WTC11 (cell line): ENCODE data around the gene CAMK2B. TPM values are rescaled to one million over a fixed set of nuclear protein-coding genes. Genes with fewer than 3 reads are reported as not detected.
A peak's percentile ranks its signal among the peaks of the same experiment; 100 is the strongest.

Source experiments
- ATAC-seq: fragments of 200-7000 bp; cut with Tn5 transposase; 2 replicates; pipeline ENCODE4 v1.10.0; 2021; ENCODE audit warnings: mild to moderate bottlenecking, moderate library complexity
- CTCF ChIA-PET: fragments of 300-600 bp; sonication (Branson Sonifier 250); formaldehyde crosslinking; loops from one replicate; lab custom pipeline; 2021; ENCODE audit warnings: antibody characterized with exemption; lab: Charles Lee
- POLR2A ChIA-PET: fragments of 350-600 bp; sonication (Branson Sonifier 250); formaldehyde crosslinking; loops from one replicate; lab custom pipeline; 2021; ENCODE audit warnings: antibody characterized with exemption; lab: Charles Lee
- DNase-seq: peaks from one replicate; pipeline ENCODE4 v3.0.0; 2021; ENCODE audit warnings: low spot score
- H3K27ac Mint-ChIP-seq: 2 replicates; pipeline ENCODE4 v1.8.0; 2021; ENCODE audit warnings: mixed read lengths
- H3K27me3 Mint-ChIP-seq: 2 replicates; pipeline ENCODE4 v1.8.0; 2021; ENCODE audit warnings: low read depth, mild to moderate bottlenecking, moderate library complexity, mixed read lengths
- H3K36me3 Mint-ChIP-seq: 2 replicates; pipeline ENCODE4 v1.8.0; 2021; ENCODE audit warnings: mixed read lengths
- H3K4me1 Mint-ChIP-seq: 2 replicates; pipeline ENCODE4 v1.8.0; 2022; ENCODE audit warnings: mixed read lengths
- H3K4me3 Mint-ChIP-seq: 2 replicates; pipeline ENCODE4 v1.8.0; 2021; ENCODE audit warnings: mild to moderate bottlenecking, moderate library complexity, mixed read lengths
- H3K9me3 Mint-ChIP-seq: 2 replicates; pipeline ENCODE4 v1.8.0; 2021; ENCODE audit warnings: mixed read lengths
- FOXP1 ChIP-seq: sonication (generic); formaldehyde crosslinking; IDR thresholded peaks from 2 replicates; pipeline ENCODE4 v1.8.0; 2022; ENCODE audit warnings: missing genetic modification reagents, mild to moderate bottlenecking, moderate library complexity, borderline replicate concordance
- GTF2I ChIP-seq: fragments of 250-450 bp; sonication (Bioruptor Pico); conservative IDR thresholded peaks from 2 replicates; pipeline ENCODE4 v1.4.0; 2021; ENCODE audit warnings: mild to moderate bottlenecking
- JUN ChIP-seq: sonication (generic); formaldehyde crosslinking; IDR thresholded peaks from 2 replicates; pipeline ENCODE4 v1.8.0; 2023; ENCODE audit warnings: mild to moderate bottlenecking, missing genetic modification reagents
- MXD4 ChIP-seq: fragments of 250-450 bp; sonication (Bioruptor Pico); IDR thresholded peaks from 2 replicates; pipeline ENCODE4 v1.8.0; 2021; ENCODE audit warnings: mild to moderate bottlenecking, moderate library complexity, borderline replicate concordance
- NFATC4 ChIP-seq: fragments of 250-450 bp; sonication (Bioruptor Pico); IDR thresholded peaks from 2 replicates; pipeline ENCODE4 v1.9.0; 2021; ENCODE audit warnings: mild to moderate bottlenecking
- NR2C2 ChIP-seq: sonication (generic); formaldehyde crosslinking; IDR thresholded peaks from 2 replicates; pipeline ENCODE4 v1.8.0; 2022; ENCODE audit warnings: mild to moderate bottlenecking, missing genetic modification reagents
- NR3C1 ChIP-seq: sonication (generic); formaldehyde crosslinking; conservative IDR thresholded peaks from 2 replicates; pipeline ENCODE4 v1.8.1; 2023; ENCODE audit warnings: low read depth, mild to moderate bottlenecking, missing genetic modification reagents
- SMAD4 ChIP-seq: sonication (generic); formaldehyde crosslinking; IDR thresholded peaks from 2 replicates; pipeline ENCODE4 v1.8.0; 2022; ENCODE audit warnings: mild to moderate bottlenecking, missing genetic modification reagents
- SOX15 ChIP-seq: fragments of 250-450 bp; sonication (Bioruptor Pico); IDR thresholded peaks from 2 replicates; pipeline ENCODE4 v1.9.0; 2021; ENCODE audit warnings: mild to moderate bottlenecking
- SP1 ChIP-seq: sonication (generic); formaldehyde crosslinking; conservative IDR thresholded peaks from 2 replicates; pipeline ENCODE4 v1.8.1; 2022; ENCODE audit warnings: missing genetic modification reagents
- ZBTB21 ChIP-seq: sonication (generic); formaldehyde crosslinking; IDR thresholded peaks from 2 replicates; pipeline ENCODE4 v1.8.1; 2023; ENCODE audit warnings: mild to moderate bottlenecking, missing genetic modification reagents, borderline replicate concordance
- ZNF138 ChIP-seq: sonication (generic); formaldehyde crosslinking; conservative IDR thresholded peaks from 2 replicates; pipeline ENCODE4 v1.8.1; 2022; ENCODE audit warnings: mild to moderate bottlenecking, moderate library complexity, missing genetic modification reagents
- ZNF671 ChIP-seq: fragments of 250-450 bp; sonication (Bioruptor Pico); IDR thresholded peaks from 2 replicates; pipeline ENCODE4 v1.8.0; 2021; ENCODE audit warnings: mild to moderate bottlenecking
- total RNA-seq: library from RNA; stranded (reverse); gene quantifications from 3 replicates; pipeline ENCODE4 v1.2.3, GENCODE V29; 2021
- TF ChIP-seq, protein P1 (sequence below): sonication (generic); formaldehyde crosslinking; IDR thresholded peaks from 2 replicates; pipeline ENCODE4 v1.8.0; 2022; ENCODE audit warnings: mild to moderate bottlenecking, missing genetic modification reagents
- TF ChIP-seq, protein P2 (sequence below): sonication (generic); formaldehyde crosslinking; IDR thresholded peaks from 2 replicates; pipeline ENCODE4 v1.8.0; 2022; ENCODE audit warnings: missing genetic modification reagents
- TF ChIP-seq, protein P3 (sequence below): sonication (generic); formaldehyde crosslinking; IDR thresholded peaks from 2 replicates; pipeline ENCODE4 v1.8.0; 2023; ENCODE audit warnings: missing genetic modification reagents, mild to moderate bottlenecking, borderline replicate concordance
- TF ChIP-seq, protein P4 (sequence below): sonication (generic); formaldehyde crosslinking; IDR thresholded peaks from 2 replicates; pipeline ENCODE4 v1.8.0; 2022; ENCODE audit warnings: mild to moderate bottlenecking, missing genetic modification reagents
- TF ChIP-seq, protein P5 (sequence below): fragments of 250-450 bp; sonication (Bioruptor Pico); IDR thresholded peaks from 2 replicates; pipeline ENCODE4 v1.9.0; 2021; ENCODE audit warnings: mild to moderate bottlenecking

CAMK2B gene
- total RNA-seq, 1 experiment from 2014 or later: 0.44 TPM

DNA sequence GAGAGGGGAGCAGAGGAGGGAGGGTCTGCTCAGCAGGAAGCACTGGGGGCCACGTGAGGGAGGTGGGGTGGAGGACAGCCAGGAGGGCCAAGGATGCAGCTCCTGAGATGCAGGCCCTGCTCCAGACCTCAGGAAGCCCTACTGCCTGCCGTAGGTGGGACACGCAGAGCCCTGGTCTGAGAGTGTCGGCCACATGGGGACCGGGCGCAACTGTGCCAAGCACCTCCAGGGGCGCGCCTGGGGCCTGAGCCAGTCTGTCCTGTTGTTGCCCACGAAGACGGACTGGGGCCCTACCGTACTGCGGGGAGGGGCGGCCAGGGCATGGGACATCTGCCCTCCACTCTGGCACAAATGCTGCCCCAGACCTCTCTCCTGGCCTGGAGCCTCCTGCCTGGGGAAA, 93.0 kb downstream of the CAMK2B start:
- H3K4me1 Mint-ChIP-seq: no peaks in the 10 kb centered on the region
- H3K36me3 Mint-ChIP-seq: no peaks in the 10 kb centered on the region
- no peaks in the 10 kb centered on the region for H3K9me3 Mint-ChIP-seq
- DNase-seq: no peak
- H3K27ac Mint-ChIP-seq: peak overlapping the region; percentile 21; the same call in 1 of the 2 replicates
- no peaks in the 10 kb centered on the region for H3K27me3 Mint-ChIP-seq
- ChIA-PET CTCF (interaction anchor here (0.5 to 1.7 kb wide), 4 partner anchors 8 to 18 kb away, joined by 3 to 9 read pairs (median 3); no protein-coding TSS in a partner anchor), POLR2A (no interaction called here)
- no peak; the same call in 1 of the 2 replicates for ATAC-seq
- TF ChIP-seq SMAD4 (CRISPR knock-in tag) (no peak), NR3C1 (CRISPR knock-in tag) (no peak), NR2C2 (CRISPR knock-in tag) (no peak), SP1 (CRISPR knock-in tag) (no peak), GTF2I (CRISPR knock-in tag) (no peak), NFATC4 (CRISPR knock-in tag) (no peak)
- TF ChIP-seq, protein P1, sequence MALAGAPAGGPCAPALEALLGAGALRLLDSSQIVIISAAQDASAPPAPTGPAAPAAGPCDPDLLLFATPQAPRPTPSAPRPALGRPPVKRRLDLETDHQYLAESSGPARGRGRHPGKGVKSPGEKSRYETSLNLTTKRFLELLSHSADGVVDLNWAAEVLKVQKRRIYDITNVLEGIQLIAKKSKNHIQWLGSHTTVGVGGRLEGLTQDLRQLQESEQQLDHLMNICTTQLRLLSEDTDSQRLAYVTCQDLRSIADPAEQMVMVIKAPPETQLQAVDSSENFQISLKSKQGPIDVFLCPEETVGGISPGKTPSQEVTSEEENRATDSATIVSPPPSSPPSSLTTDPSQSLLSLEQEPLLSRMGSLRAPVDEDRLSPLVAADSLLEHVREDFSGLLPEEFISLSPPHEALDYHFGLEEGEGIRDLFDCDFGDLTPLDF (CRISPR knock-in tag): no peak
- TF ChIP-seq, protein P2, sequence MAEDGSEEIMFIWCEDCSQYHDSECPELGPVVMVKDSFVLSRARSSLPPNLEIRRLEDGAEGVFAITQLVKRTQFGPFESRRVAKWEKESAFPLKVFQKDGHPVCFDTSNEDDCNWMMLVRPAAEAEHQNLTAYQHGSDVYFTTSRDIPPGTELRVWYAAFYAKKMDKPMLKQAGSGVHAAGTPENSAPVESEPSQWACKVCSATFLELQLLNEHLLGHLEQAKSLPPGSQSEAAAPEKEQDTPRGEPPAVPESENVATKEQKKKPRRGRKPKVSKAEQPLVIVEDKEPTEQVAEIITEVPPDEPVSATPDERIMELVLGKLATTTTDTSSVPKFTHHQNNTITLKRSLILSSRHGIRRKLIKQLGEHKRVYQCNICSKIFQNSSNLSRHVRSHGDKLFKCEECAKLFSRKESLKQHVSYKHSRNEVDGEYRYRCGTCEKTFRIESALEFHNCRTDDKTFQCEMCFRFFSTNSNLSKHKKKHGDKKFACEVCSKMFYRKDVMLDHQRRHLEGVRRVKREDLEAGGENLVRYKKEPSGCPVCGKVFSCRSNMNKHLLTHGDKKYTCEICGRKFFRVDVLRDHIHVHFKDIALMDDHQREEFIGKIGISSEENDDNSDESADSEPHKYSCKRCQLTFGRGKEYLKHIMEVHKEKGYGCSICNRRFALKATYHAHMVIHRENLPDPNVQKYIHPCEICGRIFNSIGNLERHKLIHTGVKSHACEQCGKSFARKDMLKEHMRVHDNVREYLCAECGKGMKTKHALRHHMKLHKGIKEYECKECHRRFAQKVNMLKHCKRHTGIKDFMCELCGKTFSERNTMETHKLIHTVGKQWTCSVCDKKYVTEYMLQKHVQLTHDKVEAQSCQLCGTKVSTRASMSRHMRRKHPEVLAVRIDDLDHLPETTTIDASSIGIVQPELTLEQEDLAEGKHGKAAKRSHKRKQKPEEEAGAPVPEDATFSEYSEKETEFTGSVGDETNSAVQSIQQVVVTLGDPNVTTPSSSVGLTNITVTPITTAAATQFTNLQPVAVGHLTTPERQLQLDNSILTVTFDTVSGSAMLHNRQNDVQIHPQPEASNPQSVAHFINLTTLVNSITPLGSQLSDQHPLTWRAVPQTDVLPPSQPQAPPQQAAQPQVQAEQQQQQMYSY (CRISPR knock-in tag): no peak
- TF ChIP-seq, protein P3, sequence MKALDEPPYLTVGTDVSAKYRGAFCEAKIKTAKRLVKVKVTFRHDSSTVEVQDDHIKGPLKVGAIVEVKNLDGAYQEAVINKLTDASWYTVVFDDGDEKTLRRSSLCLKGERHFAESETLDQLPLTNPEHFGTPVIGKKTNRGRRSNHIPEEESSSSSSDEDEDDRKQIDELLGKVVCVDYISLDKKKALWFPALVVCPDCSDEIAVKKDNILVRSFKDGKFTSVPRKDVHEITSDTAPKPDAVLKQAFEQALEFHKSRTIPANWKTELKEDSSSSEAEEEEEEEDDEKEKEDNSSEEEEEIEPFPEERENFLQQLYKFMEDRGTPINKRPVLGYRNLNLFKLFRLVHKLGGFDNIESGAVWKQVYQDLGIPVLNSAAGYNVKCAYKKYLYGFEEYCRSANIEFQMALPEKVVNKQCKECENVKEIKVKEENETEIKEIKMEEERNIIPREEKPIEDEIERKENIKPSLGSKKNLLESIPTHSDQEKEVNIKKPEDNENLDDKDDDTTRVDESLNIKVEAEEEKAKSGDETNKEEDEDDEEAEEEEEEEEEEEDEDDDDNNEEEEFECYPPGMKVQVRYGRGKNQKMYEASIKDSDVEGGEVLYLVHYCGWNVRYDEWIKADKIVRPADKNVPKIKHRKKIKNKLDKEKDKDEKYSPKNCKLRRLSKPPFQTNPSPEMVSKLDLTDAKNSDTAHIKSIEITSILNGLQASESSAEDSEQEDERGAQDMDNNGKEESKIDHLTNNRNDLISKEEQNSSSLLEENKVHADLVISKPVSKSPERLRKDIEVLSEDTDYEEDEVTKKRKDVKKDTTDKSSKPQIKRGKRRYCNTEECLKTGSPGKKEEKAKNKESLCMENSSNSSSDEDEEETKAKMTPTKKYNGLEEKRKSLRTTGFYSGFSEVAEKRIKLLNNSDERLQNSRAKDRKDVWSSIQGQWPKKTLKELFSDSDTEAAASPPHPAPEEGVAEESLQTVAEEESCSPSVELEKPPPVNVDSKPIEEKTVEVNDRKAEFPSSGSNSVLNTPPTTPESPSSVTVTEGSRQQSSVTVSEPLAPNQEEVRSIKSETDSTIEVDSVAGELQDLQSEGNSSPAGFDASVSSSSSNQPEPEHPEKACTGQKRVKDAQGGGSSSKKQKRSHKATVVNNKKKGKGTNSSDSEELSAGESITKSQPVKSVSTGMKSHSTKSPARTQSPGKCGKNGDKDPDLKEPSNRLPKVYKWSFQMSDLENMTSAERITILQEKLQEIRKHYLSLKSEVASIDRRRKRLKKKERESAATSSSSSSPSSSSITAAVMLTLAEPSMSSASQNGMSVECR (CRISPR knock-in tag): no peak
- TF ChIP-seq, all 79 proteins: peak for 0
- no peak overlapping the region for H3K4me3 Mint-ChIP-seq

DNA sequence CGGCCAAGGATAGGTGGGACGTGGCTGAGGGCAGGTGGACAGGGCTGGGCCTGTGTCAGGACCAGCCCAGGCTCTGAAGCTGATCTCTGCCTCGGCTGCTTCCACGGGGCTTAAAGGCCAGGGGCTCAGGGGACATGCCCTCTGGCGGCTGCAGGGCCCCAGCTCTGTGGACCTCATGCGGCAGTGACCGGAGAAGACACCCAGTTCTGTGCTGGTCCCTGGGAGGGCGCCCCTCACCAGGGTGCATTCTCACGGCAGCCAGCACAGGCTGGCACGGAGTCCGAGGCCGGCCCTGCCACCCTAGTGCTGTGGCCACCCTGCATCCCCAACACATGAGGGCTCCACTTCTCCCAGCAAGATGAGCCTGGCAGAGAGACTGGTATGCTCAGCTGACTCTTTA, 94.3 kb downstream of the CAMK2B start:
- no peak for ATAC-seq
- Mint-ChIP-seq H3K4me1 (no peaks in the 10 kb centered on the region), H3K9me3 (no peaks in the 10 kb centered on the region), H3K36me3 (no peaks in the 10 kb centered on the region), H3K4me3 (no peak overlapping the region), H3K27me3 (no peaks in the 10 kb centered on the region), H3K27ac (no peak overlapping the region)
- DNase-seq: no peak
- CTCF ChIA-PET: interaction anchor here (0.7 to 1.7 kb wide), 4 partner anchors 10 to 17 kb away, joined by 3 to 9 read pairs (median 6); no protein-coding TSS in a partner anchor
- POLR2A ChIA-PET: no interaction called here
- TF ChIP-seq JUN (CRISPR knock-in tag): no peak
- no peak for TF ChIP-seq MXD4 (CRISPR knock-in tag)
- TF ChIP-seq ZNF671 (CRISPR knock-in tag): no peak
- no peak for TF ChIP-seq ZNF138 (CRISPR knock-in tag)
- no peak for TF ChIP-seq ZBTB21 (CRISPR knock-in tag)
- TF ChIP-seq, protein P4, sequence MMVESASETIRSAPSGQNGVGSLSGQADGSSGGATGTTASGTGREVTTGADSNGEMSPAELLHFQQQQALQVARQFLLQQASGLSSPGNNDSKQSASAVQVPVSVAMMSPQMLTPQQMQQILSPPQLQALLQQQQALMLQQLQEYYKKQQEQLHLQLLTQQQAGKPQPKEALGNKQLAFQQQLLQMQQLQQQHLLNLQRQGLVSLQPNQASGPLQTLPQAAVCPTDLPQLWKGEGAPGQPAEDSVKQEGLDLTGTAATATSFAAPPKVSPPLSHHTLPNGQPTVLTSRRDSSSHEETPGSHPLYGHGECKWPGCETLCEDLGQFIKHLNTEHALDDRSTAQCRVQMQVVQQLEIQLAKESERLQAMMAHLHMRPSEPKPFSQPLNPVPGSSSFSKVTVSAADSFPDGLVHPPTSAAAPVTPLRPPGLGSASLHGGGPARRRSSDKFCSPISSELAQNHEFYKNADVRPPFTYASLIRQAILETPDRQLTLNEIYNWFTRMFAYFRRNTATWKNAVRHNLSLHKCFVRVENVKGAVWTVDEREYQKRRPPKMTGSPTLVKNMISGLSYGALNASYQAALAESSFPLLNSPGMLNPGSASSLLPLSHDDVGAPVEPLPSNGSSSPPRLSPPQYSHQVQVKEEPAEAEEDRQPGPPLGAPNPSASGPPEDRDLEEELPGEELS (CRISPR knock-in tag): no peak
- TF ChIP-seq, protein P5, sequence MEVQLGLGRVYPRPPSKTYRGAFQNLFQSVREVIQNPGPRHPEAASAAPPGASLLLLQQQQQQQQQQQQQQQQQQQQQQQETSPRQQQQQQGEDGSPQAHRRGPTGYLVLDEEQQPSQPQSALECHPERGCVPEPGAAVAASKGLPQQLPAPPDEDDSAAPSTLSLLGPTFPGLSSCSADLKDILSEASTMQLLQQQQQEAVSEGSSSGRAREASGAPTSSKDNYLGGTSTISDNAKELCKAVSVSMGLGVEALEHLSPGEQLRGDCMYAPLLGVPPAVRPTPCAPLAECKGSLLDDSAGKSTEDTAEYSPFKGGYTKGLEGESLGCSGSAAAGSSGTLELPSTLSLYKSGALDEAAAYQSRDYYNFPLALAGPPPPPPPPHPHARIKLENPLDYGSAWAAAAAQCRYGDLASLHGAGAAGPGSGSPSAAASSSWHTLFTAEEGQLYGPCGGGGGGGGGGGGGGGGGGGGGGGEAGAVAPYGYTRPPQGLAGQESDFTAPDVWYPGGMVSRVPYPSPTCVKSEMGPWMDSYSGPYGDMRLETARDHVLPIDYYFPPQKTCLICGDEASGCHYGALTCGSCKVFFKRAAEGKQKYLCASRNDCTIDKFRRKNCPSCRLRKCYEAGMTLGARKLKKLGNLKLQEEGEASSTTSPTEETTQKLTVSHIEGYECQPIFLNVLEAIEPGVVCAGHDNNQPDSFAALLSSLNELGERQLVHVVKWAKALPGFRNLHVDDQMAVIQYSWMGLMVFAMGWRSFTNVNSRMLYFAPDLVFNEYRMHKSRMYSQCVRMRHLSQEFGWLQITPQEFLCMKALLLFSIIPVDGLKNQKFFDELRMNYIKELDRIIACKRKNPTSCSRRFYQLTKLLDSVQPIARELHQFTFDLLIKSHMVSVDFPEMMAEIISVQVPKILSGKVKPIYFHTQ (CRISPR knock-in tag): no peak
- TF ChIP-seq SOX15 (CRISPR knock-in tag): no peak
- no peak for TF ChIP-seq FOXP1 (CRISPR knock-in tag)
